GM12872 (cell line): Measurements from ENCODE around the gene HHIPL1.

Source experiments
- CTCF ChIP-seq: IDR thresholded peaks from 3 replicates; pipeline ENCODE4 v1.5.1; 2011; ENCODE audit warnings: low read depth, mild to moderate bottlenecking, low read length, moderate library complexity; ENCODE audit not compliant: insufficient read depth

HHIPL1 gene

GRCh38 chr14:99721792-99722516 is 77.0 kb downstream of the HHIPL1 start:
- no peak for TF ChIP-seq CTCF

DNA sequence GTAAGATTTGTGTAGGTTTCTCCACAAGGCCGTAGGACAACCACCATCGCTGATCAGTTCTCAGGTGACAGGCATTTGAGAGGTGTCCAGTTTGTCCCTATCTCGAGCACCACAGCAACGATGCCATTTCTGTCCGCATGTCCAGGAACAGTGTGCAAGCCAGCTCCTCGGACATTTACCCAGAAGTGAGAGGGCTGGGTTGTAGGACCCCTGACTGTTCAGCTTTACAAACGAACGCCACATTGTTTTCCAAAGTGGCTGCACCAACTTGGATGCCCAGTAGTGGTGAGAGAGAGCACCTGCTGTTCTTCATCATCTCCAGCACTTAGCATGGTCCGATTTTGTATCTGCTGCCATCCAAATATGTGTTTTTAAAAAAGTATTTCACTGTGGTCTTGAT is 77.8 kb downstream of the HHIPL1 start:
- no peak for TF ChIP-seq CTCF

DNA sequence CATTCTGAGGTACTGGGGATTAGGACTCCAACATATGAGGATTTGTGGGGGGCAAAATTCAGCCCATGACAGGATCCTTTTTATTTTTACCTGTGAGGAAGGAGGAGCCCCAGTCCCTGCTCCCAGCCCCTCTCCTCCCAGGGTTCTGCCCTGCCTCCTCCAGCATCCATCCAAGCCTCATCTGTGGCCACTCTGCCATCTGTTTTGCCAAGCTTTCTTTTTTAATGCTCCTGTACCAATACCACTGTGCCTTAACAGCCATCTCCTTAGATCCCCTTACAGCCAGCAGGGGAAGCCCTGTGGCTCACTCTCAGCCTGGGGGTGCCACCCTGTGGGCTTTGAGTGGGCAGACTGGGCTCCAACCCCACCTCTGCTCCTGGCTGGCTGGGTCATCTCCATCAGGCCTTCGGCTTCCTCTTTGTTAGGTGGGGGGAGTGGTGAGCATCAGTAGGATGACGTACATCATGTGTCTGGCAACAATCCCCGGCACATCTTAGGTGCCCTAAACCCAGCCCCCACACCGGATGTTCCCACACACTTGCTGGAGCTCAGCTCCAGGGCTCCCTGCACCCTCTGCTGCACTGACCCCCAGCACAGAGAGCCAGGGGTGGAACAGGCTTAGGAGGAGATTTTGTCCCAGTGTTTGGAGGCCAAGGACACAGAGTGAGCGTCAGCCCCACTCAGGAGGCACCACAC is 79.4 kb downstream of the HHIPL1 start:
- TF ChIP-seq CTCF: no peak

DNA sequence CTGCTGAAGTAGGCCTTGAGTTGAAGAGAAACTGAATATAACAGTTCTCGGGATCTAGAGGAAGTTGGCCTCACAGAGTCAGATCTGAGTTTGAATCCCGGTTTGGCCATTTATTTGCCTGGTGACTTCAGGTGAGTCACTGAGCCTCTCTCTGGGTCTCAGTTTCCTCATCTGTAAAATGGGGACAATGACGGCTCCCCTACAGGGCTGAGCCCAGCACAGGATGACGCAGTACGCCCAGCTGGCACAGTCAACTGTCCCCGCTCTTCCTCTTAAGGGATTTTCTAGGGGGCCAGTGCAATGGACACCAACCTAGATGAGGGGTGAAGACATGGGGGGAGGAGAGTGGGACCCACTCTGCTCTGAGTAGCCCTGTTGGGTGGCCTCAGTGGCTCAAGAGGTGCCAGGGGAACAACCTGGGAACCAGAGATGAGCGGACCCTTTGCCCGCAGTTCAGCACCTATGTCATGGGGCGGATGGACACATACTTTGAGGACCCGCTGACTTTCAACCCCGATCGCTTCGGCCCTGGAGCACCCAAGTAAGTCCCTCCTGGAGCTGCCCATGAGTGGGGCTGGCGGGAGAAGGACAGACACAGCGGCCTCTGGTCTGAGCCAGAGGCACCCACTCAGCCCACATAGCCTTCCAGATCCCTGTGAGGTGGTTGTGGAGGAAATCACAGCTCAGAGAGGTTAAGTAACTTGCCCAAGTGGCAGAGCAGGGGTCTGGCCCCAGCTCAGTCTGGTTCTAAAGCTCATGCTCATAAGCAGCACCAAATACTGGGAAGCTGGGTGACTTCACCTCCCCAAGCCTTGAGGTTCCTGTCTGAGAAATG is 80.2 kb downstream of the HHIPL1 start:
- TF ChIP-seq CTCF: no peak

DNA sequence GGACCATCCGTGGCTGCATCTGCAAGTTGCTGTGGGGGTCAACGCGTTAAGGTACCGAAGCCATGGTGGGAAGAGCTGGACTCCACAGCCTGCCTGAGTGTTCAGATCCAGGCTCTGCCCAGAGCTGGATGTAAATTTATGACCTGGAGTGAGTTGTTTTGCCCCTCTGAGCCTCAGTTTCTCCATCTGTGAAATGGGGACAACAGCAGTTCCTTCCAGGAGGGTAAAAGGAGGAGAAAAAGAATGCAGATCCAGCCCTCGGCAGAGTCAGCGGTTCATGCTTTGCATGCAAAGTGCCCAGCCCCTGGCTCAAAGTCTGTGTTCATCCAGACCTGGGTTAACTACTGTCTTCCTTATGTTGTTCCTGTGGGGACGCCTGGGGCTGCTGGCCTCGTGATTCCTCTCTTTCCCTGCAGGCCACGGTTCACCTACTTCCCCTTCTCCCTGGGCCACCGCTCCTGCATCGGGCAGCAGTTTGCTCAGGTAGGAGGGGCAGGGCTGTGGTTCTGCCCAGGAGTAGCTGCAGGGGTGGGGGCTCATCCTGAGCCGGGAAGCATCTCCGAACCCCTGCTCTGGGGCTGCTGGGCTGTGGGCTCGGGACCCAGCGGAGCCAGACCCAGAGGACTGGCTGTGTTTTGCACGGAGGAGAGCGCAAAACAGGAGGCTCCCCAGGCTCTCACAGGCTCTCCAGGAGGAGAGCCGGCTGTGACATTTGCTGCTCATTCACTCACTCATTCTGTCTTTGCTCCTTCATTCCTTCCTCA is 81.0 kb downstream of the HHIPL1 start:
- no peak for TF ChIP-seq CTCF

- no peak for TF ChIP-seq CTCF
Measured at GRCh38 chr14:99726538-99727095, 81.7 kb downstream of the HHIPL1 start.
